Inferior parietal cortex (tissue), 1 donor: ENCODE measurements around the gene NCF4.

ENCODE experiments used
- DNase-seq: peaks from one replicate; pipeline ENCODE4 v3.0.0-alpha.2; 2016; ENCODE audit errors: extremely low spot score

The NCF4 gene

GRCh38 chr22:36922105-36922608 is 61.4 kb downstream of the NCF4 start:
- DNase-seq: no peak

DNA sequence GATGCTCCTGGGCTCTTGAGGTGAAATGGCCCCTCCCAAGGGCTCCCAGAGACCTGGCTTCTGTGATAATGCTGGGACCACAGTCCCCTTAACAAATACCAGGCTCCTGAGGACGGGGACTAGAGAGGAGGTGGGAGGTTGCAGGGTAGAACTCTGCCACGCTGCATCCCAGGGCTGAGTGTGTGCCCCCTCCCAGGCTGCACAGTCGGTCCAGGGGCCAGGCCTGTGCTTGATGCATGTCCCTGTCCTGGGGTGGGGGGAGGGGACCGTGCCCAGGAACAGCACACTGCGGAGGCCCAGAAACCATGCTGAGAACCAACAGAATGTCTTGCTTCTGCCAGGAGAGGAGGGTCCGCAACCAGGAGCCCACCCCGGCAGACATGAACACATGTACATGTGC is 61.9 kb downstream of the NCF4 start:
- DNase-seq: no peak

GRCh38 chr22:36923131-36923788 is 62.5 kb downstream of the NCF4 start:
- no peak for DNase-seq

- no peak for DNase-seq
Observed at GRCh38 chr22:36924151-36924698, 63.4 kb downstream of the NCF4 start.

DNA sequence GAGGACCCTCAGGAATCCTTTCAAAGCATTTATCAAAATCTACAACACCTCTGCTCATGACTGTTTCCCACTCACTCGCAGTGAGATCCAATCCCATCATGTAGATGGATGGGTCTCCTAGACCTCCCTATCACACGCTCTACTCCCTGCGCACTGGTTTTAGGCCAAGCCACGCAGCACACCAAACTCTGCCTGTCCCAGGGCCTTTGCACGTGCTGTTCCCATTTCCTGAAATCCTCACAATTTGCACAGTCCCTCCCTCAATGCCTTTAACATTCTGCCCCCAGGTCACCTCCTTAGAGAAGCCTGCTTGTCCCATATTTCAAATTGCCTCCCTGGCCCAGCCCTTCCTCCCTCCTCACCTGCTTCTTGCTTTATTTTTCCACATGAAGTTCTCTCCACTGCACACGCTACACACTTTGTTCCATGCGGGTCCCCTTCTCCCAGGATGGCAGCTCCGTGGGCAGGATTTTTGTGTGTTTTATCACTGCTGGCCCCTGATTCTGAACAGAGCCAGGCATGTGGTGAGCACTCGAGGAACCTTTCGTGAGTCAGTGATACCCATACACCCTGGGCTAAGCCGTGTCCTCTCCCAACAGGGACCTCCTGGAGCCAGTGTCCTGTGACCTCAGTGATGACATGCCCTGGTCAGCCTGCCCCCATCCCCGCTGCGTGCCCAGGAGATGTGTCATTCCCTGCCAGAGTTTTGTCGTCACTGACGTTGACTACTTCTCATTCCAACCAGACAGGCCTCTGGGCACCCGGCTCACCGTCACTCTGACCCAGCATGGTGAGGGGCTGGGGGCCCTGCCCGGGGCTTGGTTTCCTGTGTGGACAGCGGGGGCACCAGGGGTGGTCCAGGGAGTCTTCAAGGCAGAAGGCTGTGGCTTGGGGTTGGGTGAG is 64.8 kb downstream of the NCF4 start:
- no peak for DNase-seq

- DNase-seq: no peak
Observed at GRCh38 chr22:36926309-36926708, 65.5 kb downstream of the NCF4 start.

DNA sequence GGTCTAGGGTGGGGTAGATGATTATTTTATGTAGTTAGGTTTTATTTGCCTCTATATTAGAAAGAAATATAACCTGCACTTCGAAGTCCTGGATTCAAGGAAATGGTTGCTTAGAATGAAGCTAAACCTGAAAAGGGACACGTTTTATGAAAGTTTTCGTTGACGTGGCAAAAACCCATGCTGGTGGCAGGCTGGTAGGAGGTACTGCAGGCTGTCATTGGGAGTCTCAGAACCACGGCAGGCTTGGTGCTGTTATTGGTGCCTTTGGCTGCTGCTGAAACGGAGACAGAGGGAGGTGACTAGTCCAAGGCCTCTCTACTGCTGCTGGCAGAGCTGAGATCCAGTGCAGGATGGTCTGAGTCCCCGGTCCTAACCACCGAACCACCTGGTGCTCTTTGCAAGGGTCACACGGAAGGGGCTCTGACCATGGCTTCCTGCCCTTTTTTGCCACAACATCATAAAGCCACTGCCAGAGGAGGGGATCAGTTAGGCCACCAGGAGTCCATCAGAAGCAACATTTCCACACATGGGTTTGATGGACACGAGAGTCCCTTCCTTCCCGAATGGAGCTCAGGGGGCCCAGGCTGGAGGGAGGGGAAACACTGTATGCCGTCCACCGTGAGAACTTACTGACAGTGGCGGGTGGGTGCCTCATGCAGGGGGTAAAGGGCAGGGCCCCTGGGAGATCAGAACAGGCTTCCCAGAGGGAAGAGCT is 66.1 kb downstream of the NCF4 start:
- no peak for DNase-seq
